IPS-18c (cell line): ENCODE data around the gene OR5F1.

Experiments used
- H3K4me3 ChIP-seq: 2 replicates; pipeline ENCODE4 v1.7.0; 2013; ENCODE audit warnings: low read depth, mild to moderate bottlenecking, low read length, moderate library complexity; ENCODE audit not compliant: insufficient read depth
- H3K9me3 ChIP-seq: one replicate; pipeline ENCODE4 v1.6.1; 2013; ENCODE audit warnings: mild to moderate bottlenecking, low read length, moderate library complexity; ENCODE audit not compliant: control insufficient read depth, insufficient read depth

The OR5F1 gene

DNA sequence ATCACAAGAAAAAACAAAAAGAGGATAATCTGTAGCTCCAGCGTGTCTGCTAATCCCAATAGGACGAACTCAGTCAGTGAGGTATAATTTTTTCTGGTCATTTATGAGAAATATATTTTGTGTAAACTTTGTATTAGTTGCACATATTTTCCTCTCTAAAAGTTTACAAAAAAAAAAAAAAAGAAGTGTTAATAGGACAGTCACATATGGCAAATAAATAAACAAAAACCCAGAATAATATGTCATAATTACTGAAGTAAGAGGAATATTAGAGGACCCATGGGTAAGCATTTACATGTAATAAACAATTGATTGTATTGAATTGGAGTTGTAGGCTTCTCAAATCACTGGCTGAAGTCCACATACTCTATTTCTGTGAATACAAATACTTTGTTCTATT lies at the start of gene OR5F1:
TSS of gene OR5F1 (minus strand) at position 101 of the 400 bp plus-strand sequence. CDS start at position 101, 0 bp downstream.
- H3K9me3 ChIP-seq, result no peaks in the 10 kb centered on the region
- H3K4me3 ChIP-seq, result no peak within 1 kb of the TSS

DNA sequence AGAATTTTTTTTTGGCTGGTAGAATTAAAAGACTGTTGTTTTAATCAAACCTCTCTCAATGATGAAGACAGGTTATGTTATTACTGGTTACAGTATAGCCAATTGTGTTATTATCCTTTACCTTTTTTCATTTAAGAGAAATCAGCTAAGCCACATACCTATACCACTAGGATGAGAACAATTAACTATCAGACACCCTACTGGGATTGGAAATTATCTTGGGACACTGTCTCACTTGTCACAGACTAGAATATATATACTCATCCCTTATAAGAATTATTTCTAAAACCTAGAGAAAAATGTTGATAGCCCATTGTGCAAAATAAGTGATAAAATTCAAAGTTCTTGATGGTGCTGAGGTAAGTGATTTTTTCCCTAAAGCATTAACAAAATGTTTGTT lies 32.9 kb upstream of the OR5F1 start, which contains the start of gene OR5AS1:
TSS of gene OR5AS1 (plus strand) at position 301 of the 400 bp plus-strand sequence. CDS start 2,765 bp downstream, outside the sequence.
- no peak within 1 kb of the TSS for H3K4me3 ChIP-seq

DNA sequence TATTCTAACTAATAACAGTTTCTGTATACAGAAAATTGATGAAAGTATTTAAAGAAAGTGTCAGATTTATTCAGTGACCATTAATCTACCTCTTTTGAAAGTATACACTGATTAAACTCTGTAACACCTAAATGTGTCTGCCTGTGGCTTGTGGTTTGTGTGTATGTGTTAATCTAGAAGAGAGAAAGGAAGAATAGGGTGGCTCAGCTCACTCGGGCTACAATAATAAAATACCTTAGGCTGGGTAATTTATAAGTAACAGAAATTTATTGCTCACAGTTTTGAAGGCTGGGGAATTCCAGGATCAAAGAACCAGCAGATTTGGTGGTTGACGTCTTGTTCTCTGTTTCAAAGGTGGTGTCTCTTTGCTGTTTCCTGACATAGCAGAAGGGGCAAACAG lies 19.4 kb upstream of the OR5F1 start:
- H3K4me3 ChIP-seq, result no peak overlapping the region
- no peaks in the 10 kb centered on the region for H3K9me3 ChIP-seq

More for the DNA sequence above, 32.9 kb upstream of the OR5F1 start, which contains the start of gene OR5AS1:
- H3K9me3 ChIP-seq, result no peaks in the 10 kb centered on the region

DNA sequence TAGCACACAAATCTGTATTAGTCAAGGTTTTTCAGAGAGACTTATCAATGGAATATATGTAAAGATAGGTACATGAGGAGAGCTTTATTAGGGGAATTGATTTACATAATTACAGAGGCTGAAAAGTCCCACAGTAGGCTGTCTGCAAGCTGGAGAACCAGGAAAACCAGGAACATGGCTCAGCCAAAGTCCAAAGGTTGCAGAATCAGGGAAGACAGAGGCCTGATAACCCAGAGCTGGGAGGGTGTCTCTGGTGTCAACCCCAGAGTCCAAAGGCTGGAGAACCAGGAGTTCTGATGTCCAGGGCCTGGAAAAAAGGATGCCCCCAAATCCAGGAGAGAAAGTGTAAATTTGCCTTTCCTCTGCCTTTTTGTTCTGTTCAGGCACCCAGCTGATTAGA lies 16.3 kb upstream of the OR5F1 start:
- no peak overlapping the region for H3K4me3 ChIP-seq
- H3K9me3 ChIP-seq, result no peaks in the 10 kb centered on the region

DNA sequence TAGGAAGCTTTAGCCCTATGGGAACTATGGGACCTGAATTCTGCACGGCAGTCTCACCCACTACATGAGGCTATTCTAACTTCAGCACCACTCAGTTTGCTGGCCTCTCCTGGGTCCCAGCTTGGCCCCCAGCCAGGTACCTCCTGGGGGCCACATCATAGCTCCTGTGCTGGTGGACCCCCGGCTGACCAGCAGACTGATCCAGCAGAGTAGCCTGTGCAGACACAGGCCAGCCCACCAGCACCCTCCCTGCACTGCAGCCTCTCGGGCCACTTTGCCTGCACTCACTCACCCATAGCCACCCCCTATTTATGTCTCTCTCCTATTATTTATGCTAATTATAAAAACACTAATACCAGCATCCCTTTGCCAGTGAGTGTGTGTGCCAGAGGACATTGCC lies 23.5 kb downstream of the OR5F1 start:
- no peaks in the 10 kb centered on the region for H3K9me3 ChIP-seq
- H3K4me3 ChIP-seq, result no peak overlapping the region

DNA sequence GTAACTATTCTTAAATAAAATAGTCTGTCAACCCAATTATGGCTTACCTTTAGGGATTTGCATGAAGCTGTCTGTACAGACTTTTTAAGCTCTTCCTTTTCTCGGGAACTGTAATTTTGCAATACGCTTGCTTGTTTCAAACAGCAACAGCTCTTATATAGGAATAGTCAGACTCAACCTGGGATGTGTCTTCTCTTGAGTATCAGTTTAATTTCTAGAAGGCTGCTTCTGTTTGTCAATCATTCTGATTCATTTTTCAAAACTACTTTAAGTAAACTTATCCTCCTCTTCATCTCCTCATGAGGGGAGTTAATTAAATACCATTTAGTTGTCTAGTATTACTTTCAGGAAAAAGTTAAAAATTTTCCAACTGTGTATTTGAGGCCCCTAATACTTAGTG lies 24.6 kb downstream of the OR5F1 start, which contains the start of gene OR10AG1:
TSS of gene OR10AG1 (minus strand) at position 101 of the 400 bp plus-strand sequence. CDS start at position 63, 38 bp downstream.
- no peak within 1 kb of the TSS for H3K4me3 ChIP-seq

DNA sequence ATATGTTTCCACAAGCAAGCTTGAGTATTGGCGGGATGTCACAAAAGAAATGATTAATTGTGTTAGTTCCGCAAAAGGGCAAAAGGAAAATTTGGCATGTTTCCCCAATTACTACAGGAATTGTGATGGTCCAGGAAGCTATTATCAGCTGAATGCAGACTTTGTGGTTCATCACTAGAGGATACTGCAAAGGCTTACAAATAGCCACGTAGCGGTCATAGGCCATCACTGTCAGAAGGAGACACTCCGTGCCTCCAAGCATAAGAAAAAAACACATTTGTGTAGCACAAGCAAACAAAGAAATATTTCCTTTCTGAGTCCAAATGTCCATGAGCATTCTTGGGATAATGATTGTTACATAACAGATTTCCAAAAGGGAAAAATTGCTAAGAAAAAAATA lies 26.5 kb downstream of the OR5F1 start:
- Histone ChIP-seq H3K4me3 (no peak overlapping the region), H3K9me3 (no peaks in the 10 kb centered on the region)

More for the DNA sequence above, 24.6 kb downstream of the OR5F1 start, which contains the start of gene OR10AG1:
- H3K9me3 ChIP-seq, result no peaks in the 10 kb centered on the region

DNA sequence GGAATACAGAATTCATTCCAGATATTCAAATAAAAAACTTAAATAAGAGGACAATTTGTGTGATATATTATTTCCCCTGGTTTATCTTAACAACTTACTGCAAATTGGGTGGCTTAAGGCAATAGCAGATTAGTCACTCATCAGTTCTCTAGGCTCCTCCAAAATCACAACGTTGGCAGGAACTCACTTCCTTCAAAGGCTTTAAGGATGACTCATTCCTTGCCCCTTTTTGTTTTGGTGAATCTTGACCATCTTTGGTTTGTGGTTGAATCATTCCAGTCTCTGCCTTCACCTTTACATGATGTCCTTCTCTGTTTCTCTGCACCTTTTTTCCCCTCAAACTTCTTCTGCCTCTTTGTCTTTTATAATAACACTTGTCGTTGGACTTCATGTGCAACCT lies 28.0 kb downstream of the OR5F1 start:
- Histone ChIP-seq H3K9me3 (no peaks in the 10 kb centered on the region), H3K4me3 (no peak overlapping the region)

DNA sequence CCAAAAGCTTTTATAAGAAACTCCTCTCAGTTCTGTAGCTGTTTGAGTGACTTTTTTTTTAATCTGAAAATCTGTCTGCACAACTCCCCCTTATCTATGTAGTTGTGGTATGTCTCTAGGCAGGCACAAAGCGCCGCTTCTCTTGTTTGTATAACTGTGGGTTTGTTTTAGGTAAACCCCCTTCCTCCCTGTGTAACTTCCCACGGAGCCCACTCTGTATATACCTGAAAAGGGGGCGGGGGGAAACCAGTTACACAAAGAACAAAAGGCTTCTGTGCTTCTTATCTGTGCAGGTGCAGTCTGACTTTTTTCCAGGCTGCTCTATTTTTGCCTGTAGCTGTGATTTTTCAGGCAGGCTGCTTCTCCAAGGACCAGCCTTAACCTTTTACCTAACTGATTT lies 37.9 kb downstream of the OR5F1 start:
- H3K9me3 ChIP-seq, result no peaks in the 10 kb centered on the region
- no peak overlapping the region for H3K4me3 ChIP-seq

DNA sequence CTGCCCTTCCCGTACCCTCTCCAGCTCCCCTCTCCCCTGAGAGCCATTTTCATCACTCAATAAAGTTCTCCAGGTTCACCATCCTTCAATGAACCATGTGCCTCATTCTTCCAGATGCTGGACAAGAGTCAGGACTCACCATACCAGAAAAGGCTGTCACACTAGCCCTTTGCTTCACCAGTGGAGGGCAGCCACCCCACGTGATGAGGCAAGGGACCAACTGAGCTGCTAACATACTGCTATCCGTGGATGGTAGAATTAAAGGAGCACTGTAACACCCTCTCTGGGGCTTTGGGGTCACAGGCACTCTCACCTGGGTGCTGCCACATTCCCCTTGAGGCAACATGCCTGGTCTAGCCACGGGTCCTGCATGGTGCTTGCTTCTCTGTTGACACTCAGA lies 45.1 kb downstream of the OR5F1 start:
- Histone ChIP-seq H3K4me3 (no peak overlapping the region), H3K9me3 (no peaks in the 10 kb centered on the region)
